GM10248 (cell line): ENCODE measurements around the gene GPR39.

Experiments used
- CTCF ChIA-PET: fragments of 300-600 bp; sonication (Branson Sonifier 250); formaldehyde crosslinking; extraction: SDS; loops from one replicate; lab custom pipeline; 2021; ENCODE audit warnings: antibody characterized with exemption; lab: Yijun Ruan, JAX
- POLR2A ChIA-PET: fragments of 350-650 bp; sonication (Branson Sonifier 250); formaldehyde crosslinking; extraction: SDS; loops from one replicate; lab custom pipeline; 2020; ENCODE audit warnings: antibody characterized with exemption; lab: Yijun Ruan, JAX
- DNase-seq: peaks from one replicate; pipeline ENCODE4 v3.0.0; 2012; ENCODE audit errors: extremely low spot score
- CTCF ChIP-seq: IDR thresholded peaks from 2 replicates; pipeline ENCODE4 v1.5.1; 2012; ENCODE audit warnings: mild to moderate bottlenecking, low read depth; ENCODE audit errors: extremely low read depth, missing control alignments, control extremely low read depth

GPR39 gene

GRCh38 chr2:132415915-132416722, 486 bp upstream of the GPR39 start:
- no peak for TF ChIP-seq CTCF
- DNase-seq, result no peak
- ChIA-PET CTCF (no interaction called here), POLR2A (no interaction called here)

GRCh38 chr2:132417430-132418035, 928 bp downstream of the GPR39 start:
- TF ChIP-seq CTCF, result no peak
- POLR2A ChIA-PET, result no interaction called here
- CTCF ChIA-PET, result interaction anchor here (1.0 kb wide), 1 partner anchor 21 kb away, joined by 3 read pairs; no protein-coding TSS in a partner anchor
- no peak for DNase-seq

- DNase-seq, result no peak
- no peak for TF ChIP-seq CTCF
- POLR2A ChIA-PET, result no interaction called here
- CTCF ChIA-PET, result no interaction called here
These were observed 2.6 kb downstream of the GPR39 start for GRCh38 chr2:132419235-132419634.

GRCh38 chr2:132419941-132420340, 3.3 kb downstream of the GPR39 start:
- ChIA-PET CTCF (no interaction called here), POLR2A (no interaction called here)
- no peak for DNase-seq
- TF ChIP-seq CTCF, result no peak

GRCh38 chr2:132420816-132421805, 4.5 kb downstream of the GPR39 start:
- ChIA-PET POLR2A (no interaction called here), CTCF (no interaction called here)
- DNase-seq, result no peak
- TF ChIP-seq CTCF, result no peak

- CTCF ChIA-PET, result no interaction called here
- POLR2A ChIA-PET, result no interaction called here
- no peak for TF ChIP-seq CTCF
- DNase-seq, result no peak
These were observed 6.1 kb downstream of the GPR39 start for GRCh38 chr2:132422736-132423135.
